ENCODE measurements around the gene UBD. TPM values are rescaled to one million over a fixed set of nuclear protein-coding genes. Genes with fewer than 3 reads are reported as not detected.

UBD gene
- total RNA-seq, 1 donor from 2014 or later = 1.9 TPM

- Mint-ChIP-seq H3K4me1 (ENCODE audit: low read depth) (no peaks in the 10 kb centered on the region), H3K27ac (no peak overlapping the region), H3K4me3 (ENCODE audit: low read depth) (no peak overlapping the region), H3K36me3 (ENCODE audit: insufficient read depth) (no peaks in the 10 kb centered on the region), H3K27me3 (no peaks in the 10 kb centered on the region), H3K9me3 (ENCODE audit: low read depth) (no peaks in the 10 kb centered on the region)
- TF ChIP-seq CTCF (IDR thresholded peaks at IDR 0.05; ENCODE audit: unreplicated experiment) = no peak
- DNase-seq (ENCODE audit: low spot score, unreplicated experiment) = no peak
Measured at GRCh38 chr6:29517245-29517644, 42.3 kb downstream of the UBD start.

GRCh38 chr6:29516108-29516507 is 43.4 kb downstream of the UBD start:
- Mint-ChIP-seq H3K9me3 (ENCODE audit: low read depth) (no peaks in the 10 kb centered on the region), H3K27ac (no peak overlapping the region), H3K4me3 (ENCODE audit: low read depth) (no peak overlapping the region), H3K4me1 (ENCODE audit: low read depth) (no peaks in the 10 kb centered on the region), H3K36me3 (ENCODE audit: insufficient read depth) (no peaks in the 10 kb centered on the region), H3K27me3 (peaks cover 5% of the 10 kb centered on the region)
- DNase-seq (ENCODE audit: low spot score, unreplicated experiment) = no peak
- TF ChIP-seq CTCF (IDR thresholded peaks at IDR 0.05; ENCODE audit: unreplicated experiment) = no peak

- H3K27me3 Mint-ChIP-seq = peaks cover 17% of the 10 kb centered on the region
- H3K36me3 Mint-ChIP-seq (ENCODE audit: insufficient read depth) = no peaks in the 10 kb centered on the region
- H3K9me3 Mint-ChIP-seq (ENCODE audit: low read depth) = no peaks in the 10 kb centered on the region
- DNase-seq (ENCODE audit: low spot score, unreplicated experiment) = no peak
- no peaks in the 10 kb centered on the region for H3K4me1 Mint-ChIP-seq (ENCODE audit: low read depth)
- H3K27ac Mint-ChIP-seq = no peak overlapping the region
- no peak overlapping the region for H3K4me3 Mint-ChIP-seq (ENCODE audit: low read depth)
- TF ChIP-seq CTCF (IDR thresholded peaks at IDR 0.05; ENCODE audit: unreplicated experiment) = no peak
Measured at GRCh38 chr6:29510746-29511300, 48.7 kb downstream of the UBD start.

GRCh38 chr6:29510202-29510601 is 49.3 kb downstream of the UBD start:
- H3K27me3 Mint-ChIP-seq = peaks cover 19% of the 10 kb centered on the region

GRCh38 chr6:29509711-29510110 is 49.8 kb downstream of the UBD start:
- Mint-ChIP-seq H3K27ac (no peak overlapping the region), H3K27me3 (peaks cover 19% of the 10 kb centered on the region), H3K9me3 (ENCODE audit: low read depth) (no peaks in the 10 kb centered on the region)

More at GRCh38 chr6:29510202-29510601, 49.3 kb downstream of the UBD start:
- no peak for TF ChIP-seq CTCF (IDR thresholded peaks at IDR 0.05; ENCODE audit: unreplicated experiment)
- H3K36me3 Mint-ChIP-seq (ENCODE audit: insufficient read depth) = no peaks in the 10 kb centered on the region
- H3K4me3 Mint-ChIP-seq (ENCODE audit: low read depth) = no peak overlapping the region
- no peak overlapping the region for H3K27ac Mint-ChIP-seq
- no peaks in the 10 kb centered on the region for H3K4me1 Mint-ChIP-seq (ENCODE audit: low read depth)
- DNase-seq (ENCODE audit: low spot score, unreplicated experiment) = no peak
- H3K9me3 Mint-ChIP-seq (ENCODE audit: low read depth) = no peaks in the 10 kb centered on the region

More at GRCh38 chr6:29509711-29510110, 49.8 kb downstream of the UBD start:
- H3K36me3 Mint-ChIP-seq (ENCODE audit: insufficient read depth) = no peaks in the 10 kb centered on the region
- DNase-seq (ENCODE audit: low spot score, unreplicated experiment) = no peak
- no peak overlapping the region for H3K4me3 Mint-ChIP-seq (ENCODE audit: low read depth)
- TF ChIP-seq CTCF (IDR thresholded peaks at IDR 0.05; ENCODE audit: unreplicated experiment) = no peak
- H3K4me1 Mint-ChIP-seq (ENCODE audit: low read depth) = no peaks in the 10 kb centered on the region

Data from progenitor cell of endocrine pancreas (in vitro differentiated cells).